MG63 (cell line): ENCODE results near the gene CD248. TPM values are rescaled to one million over a fixed set of nuclear protein-coding genes. Genes with fewer than 3 reads are reported as not detected.
"Not testable (repeated sequence)": the region's sequence is repeated elsewhere in the genome, so short reads cannot be mapped to it uniquely, and the experiment has no call there.

Experiments used
- DNase-seq: peaks from one replicate; pipeline ENCODE4 v3.0.0-alpha.2; 2020
- H3K27me3 ChIP-seq: fragments of 250-450 bp; sonication (Bioruptor Pico); 2 replicates; pipeline ENCODE4 v1.5.1; 2020; ENCODE audit warnings: mild to moderate bottlenecking, moderate library complexity
- H3K36me3 ChIP-seq: fragments of 250-450 bp; sonication (Bioruptor Pico); 2 replicates; pipeline ENCODE4 v1.5.1; 2020; ENCODE audit warnings: mild to moderate bottlenecking, moderate library complexity
- H3K4me3 ChIP-seq: fragments of 250-450 bp; sonication (Bioruptor Pico); 2 replicates; pipeline ENCODE4 v1.5.1; 2020; ENCODE audit warnings: mild to moderate bottlenecking, moderate library complexity
- H3K9me3 ChIP-seq: fragments of 250-450 bp; sonication (Bioruptor Pico); 2 replicates; pipeline ENCODE4 v1.5.1; 2020; ENCODE audit warnings: mild to moderate bottlenecking, moderate library complexity
- total RNA-seq: library from RNA; depleted of rRNA; stranded (reverse); fragments of >200 nt; shearing (Covaris generic); gene quantifications from 2 replicates; pipeline ENCODE4 v1.2.3, GENCODE V29; 2014; ENCODE audit warnings: low replicate concordance

The CD248 gene
- total RNA-seq, 1 experiment from 2014 or later: not detected

GRCh38 chr11:66322732-66323427 lies 6.0 kb upstream of the CD248 start:
- no peak overlapping the region for H3K4me3 ChIP-seq
- DNase-seq: no peak
- H3K36me3 ChIP-seq: no peaks in the 10 kb centered on the region
- no peaks in the 10 kb centered on the region for H3K27me3 ChIP-seq
- 0 out of 2 replicates have a peak, but pooled peaks cover 2% of the 10 kb centered on the region for H3K9me3 ChIP-seq

GRCh38 chr11:66321606-66322005 lies 4.8 kb upstream of the CD248 start:
- no peak overlapping the region for H3K4me3 ChIP-seq
- H3K27me3 ChIP-seq: no peaks in the 10 kb centered on the region
- 0 out of 2 replicates have a peak, but pooled peaks cover 2% of the 10 kb centered on the region for H3K9me3 ChIP-seq
- no peaks in the 10 kb centered on the region for H3K36me3 ChIP-seq
- no peak for DNase-seq

GRCh38 chr11:66320748-66321147 lies 3.9 kb upstream of the CD248 start:
- H3K36me3 ChIP-seq, DNase-seq, H3K27me3 ChIP-seq, H3K9me3 ChIP-seq, H3K4me3 ChIP-seq: not testable (repeated sequence)

GRCh38 chr11:66320289-66320688 lies 3.4 kb upstream of the CD248 start:
- not testable (repeated sequence) for H3K4me3 ChIP-seq, DNase-seq, H3K9me3 ChIP-seq, H3K36me3 ChIP-seq, H3K27me3 ChIP-seq

- H3K27me3 ChIP-seq: no peaks in the 10 kb centered on the region
- H3K9me3 ChIP-seq: 0 out of 2 replicates have a peak, but pooled peaks cover 2% of the 10 kb centered on the region
- H3K4me3 ChIP-seq: no peak overlapping the region
- DNase-seq: no peak
- H3K36me3 ChIP-seq: no peaks in the 10 kb centered on the region
These were observed 1.7 kb upstream of the CD248 start for GRCh38 chr11:66318600-66318970.

- Histone ChIP-seq H3K27me3 (no peaks in the 10 kb centered on the region), H3K9me3 (0 out of 2 replicates have a peak, but pooled peaks cover 2% of the 10 kb centered on the region), H3K4me3 (no peak overlapping the region), H3K36me3 (no peaks in the 10 kb centered on the region)
- no peak for DNase-seq
These were observed 1.1 kb upstream of the CD248 start for GRCh38 chr11:66317723-66318599.

GRCh38 chr11:66317322-66317722 lies 478 bp upstream of the CD248 start:
- Histone ChIP-seq H3K36me3 (no peaks in the 10 kb centered on the region), H3K4me3 (no peak overlapping the region), H3K27me3 (no peaks in the 10 kb centered on the region), H3K9me3 (0 out of 2 replicates have a peak, but pooled peaks cover 2% of the 10 kb centered on the region)
- DNase-seq: no peak

- DNase-seq: no peak
- Histone ChIP-seq H3K4me3 (no peak overlapping the region), H3K9me3 (0 out of 2 replicates have a peak, but pooled peaks cover 2% of the 10 kb centered on the region), H3K27me3 (no peaks in the 10 kb centered on the region), H3K36me3 (no peaks in the 10 kb centered on the region)
These were observed 678 bp downstream of the CD248 start for GRCh38 chr11:66315921-66316811.

- no peaks in the 10 kb centered on the region for H3K36me3 ChIP-seq
- H3K4me3 ChIP-seq: no peak overlapping the region
- 0 out of 2 replicates have a peak, but pooled peaks cover 2% of the 10 kb centered on the region for H3K9me3 ChIP-seq
- no peaks in the 10 kb centered on the region for H3K27me3 ChIP-seq
- DNase-seq: no peak
These were observed 1.4 kb downstream of the CD248 start for GRCh38 chr11:66315498-66315885.

GRCh38 chr11:66314561-66315497 lies 2.0 kb downstream of the CD248 start:
- H3K27me3 ChIP-seq: no peaks in the 10 kb centered on the region
- H3K4me3 ChIP-seq: no peak overlapping the region
- no peak for DNase-seq
- no peaks in the 10 kb centered on the region for H3K9me3 ChIP-seq
- H3K36me3 ChIP-seq: no peaks in the 10 kb centered on the region

GRCh38 chr11:66314186-66314501 lies 2.7 kb downstream of the CD248 start:
- no peaks in the 10 kb centered on the region for H3K27me3 ChIP-seq
- no peak for DNase-seq
- no peaks in the 10 kb centered on the region for H3K9me3 ChIP-seq
- H3K4me3 ChIP-seq: no peak overlapping the region
- no peaks in the 10 kb centered on the region for H3K36me3 ChIP-seq

GRCh38 chr11:66313321-66314185 lies 3.3 kb downstream of the CD248 start:
- Histone ChIP-seq H3K9me3 (no peaks in the 10 kb centered on the region), H3K27me3 (no peaks in the 10 kb centered on the region), H3K36me3 (no peaks in the 10 kb centered on the region), H3K4me3 (peak overlapping the region; percentile 36)
- DNase-seq: no peak

GRCh38 chr11:66312549-66313320 lies 4.1 kb downstream of the CD248 start:
- DNase-seq: peak; percentile 99
- Histone ChIP-seq H3K4me3 (peak overlapping the region; percentile 42), H3K36me3 (no peaks in the 10 kb centered on the region)

GRCh38 chr11:66311965-66312548 lies 4.8 kb downstream of the CD248 start:
- Histone ChIP-seq H3K4me3 (peak overlapping the region; percentile 42), H3K27me3 (no peaks in the 10 kb centered on the region), H3K9me3 (no peaks in the 10 kb centered on the region), H3K36me3 (no peaks in the 10 kb centered on the region)
- peak; percentile 82 for DNase-seq

More at GRCh38 chr11:66312549-66313320, 4.1 kb downstream of the CD248 start:
- Histone ChIP-seq H3K9me3 (no peaks in the 10 kb centered on the region), H3K27me3 (no peaks in the 10 kb centered on the region)
